GM23248 (cell line): ENCODE results near the gene PRPH2.

Experiments
- EZH2 ChIP-seq: fragments of 200-600 bp; sonication (generic); IDR thresholded peaks from 2 replicates; pipeline ENCODE4 v1.6.1; 2018; ENCODE audit warnings: antibody characterized with exemption, mild to moderate bottlenecking; ENCODE audit not compliant: insufficient read depth, poor library complexity, severe bottlenecking
- EZH2phosphoT487 ChIP-seq: fragments of 200-600 bp; sonication (generic); IDR thresholded peaks from 2 replicates; pipeline ENCODE4 v1.6.1; 2018; ENCODE audit warnings: antibody characterized with exemption, moderate library complexity, mild to moderate bottlenecking, low read depth; ENCODE audit not compliant: insufficient read depth

- no peak for TF ChIP-seq EZH2
- no peak for TF ChIP-seq EZH2phosphoT487
These were observed 31.5 kb downstream of the PRPH2 start for GRCh38 chr6:42690872-42691271.
